Liver (tissue), 3 donors: ENCODE data around the gene CIC.

Source experiments
- CTCF ChIP-seq: fragments of 150-350 bp; IDR thresholded peaks from 2 replicates; pipeline ENCODE4 v1.5.1; 2017; ENCODE audit warnings: improper control_type of control experiment, low read depth, low read length; ENCODE audit not compliant: missing input control
- FOXA1 ChIP-seq: IDR thresholded peaks from 2 replicates; pipeline ENCODE4 v1.6.1; 2016; ENCODE audit warnings: antibody characterized with exemption
- JUND ChIP-seq, 2 donors: IDR thresholded peaks; 2 replicates each; pipeline ENCODE4 v1.6.1; 2016; ENCODE audit warnings: antibody characterized with exemption in 2 of 2
- MAX ChIP-seq: IDR thresholded peaks from 2 replicates; pipeline ENCODE4 v1.6.1; 2016; ENCODE audit warnings: antibody characterized with exemption
- NR2F2 ChIP-seq: IDR thresholded peaks from 2 replicates; pipeline ENCODE4 v1.6.1; 2016; ENCODE audit warnings: antibody characterized with exemption
- REST ChIP-seq: IDR thresholded peaks from 2 replicates; pipeline ENCODE4 v1.6.1; 2016; ENCODE audit warnings: antibody characterized with exemption, mild to moderate bottlenecking
- SP1 ChIP-seq: IDR thresholded peaks from 2 replicates; pipeline ENCODE4 v1.6.1; 2018; ENCODE audit warnings: antibody characterized with exemption, mild to moderate bottlenecking
- ZBTB33 ChIP-seq: IDR thresholded peaks from 2 replicates; pipeline ENCODE4 v1.6.1; 2016; ENCODE audit warnings: antibody characterized with exemption
- donor health status: healthy.
- donor health status: healthy.

- TF ChIP-seq ZBTB33, result no peak
- no peak for TF ChIP-seq NR2F2
- TF ChIP-seq REST, result no peak
- no peak for TF ChIP-seq CTCF
- no peak for TF ChIP-seq FOXA1
- TF ChIP-seq MAX, result no peak
- TF ChIP-seq SP1, result no peak
- TF ChIP-seq JUND (IDR thresholded peaks at IDR 0.05), result no peak
Observed at GRCh38 chr19:42239544-42240220, 29.4 kb upstream of the CIC start.
